SK-N-SH (cell line): Measurements from ENCODE around the gene KCNK17.

Experiments used
- CTCF ChIP-seq: fragments of 200-600 bp; sonication (generic); IDR thresholded peaks from 2 replicates; pipeline ENCODE4 v1.6.1; 2017; ENCODE audit warnings: antibody characterized with exemption, mild to moderate bottlenecking, moderate library complexity
- EZH2phosphoT487 ChIP-seq: fragments of 200-600 bp; sonication (generic); IDR thresholded peaks from 2 replicates; pipeline ENCODE4 v1.6.1; 2017; ENCODE audit warnings: low read depth, mixed run types, mild to moderate bottlenecking, antibody characterized with exemption, moderate library complexity, borderline replicate concordance
- FOXM1 ChIP-seq: IDR thresholded peaks from 2 replicates; pipeline ENCODE4 v1.4.0; 2012; ENCODE audit warnings: low read depth, mild to moderate bottlenecking
- JUND ChIP-seq: IDR thresholded peaks from 2 replicates; pipeline ENCODE4 v1.4.0; 2012
- MEF2A ChIP-seq: IDR thresholded peaks from 2 replicates; pipeline ENCODE4 v1.4.0; 2012; ENCODE audit warnings: low read depth, borderline replicate concordance
- POLR2AphosphoS5 ChIP-seq: IDR thresholded peaks from 2 replicates; pipeline ENCODE4 v1.6.1; 2012; ENCODE audit warnings: low read depth, low read length
- RAD21 ChIP-seq: IDR thresholded peaks from 2 replicates; pipeline ENCODE4 v1.6.1; 2012; ENCODE audit warnings: mild to moderate bottlenecking, low read length
- RCOR1 ChIP-seq: fragments of 150-350 bp; IDR thresholded peaks from 2 replicates; pipeline ENCODE4 v1.6.1; 2017; ENCODE audit warnings: antibody characterized with exemption, low read length
- SMC3 ChIP-seq: IDR thresholded peaks from 2 replicates; pipeline ENCODE4 v1.6.1; 2012; ENCODE audit warnings: low read depth, low read length, improper control_type of control experiment
- USF2 ChIP-seq: fragments of 150-350 bp; IDR thresholded peaks from 2 replicates; pipeline ENCODE4 v1.6.1; 2017; ENCODE audit warnings: antibody characterized with exemption, low read length, low read depth, borderline replicate concordance
- TF ChIP-seq, protein P1 (sequence below): IDR thresholded peaks from 2 replicates; pipeline ENCODE4 v1.6.1; 2012; ENCODE audit warnings: mild to moderate bottlenecking, low read depth, low read length, moderate library complexity

DNA sequence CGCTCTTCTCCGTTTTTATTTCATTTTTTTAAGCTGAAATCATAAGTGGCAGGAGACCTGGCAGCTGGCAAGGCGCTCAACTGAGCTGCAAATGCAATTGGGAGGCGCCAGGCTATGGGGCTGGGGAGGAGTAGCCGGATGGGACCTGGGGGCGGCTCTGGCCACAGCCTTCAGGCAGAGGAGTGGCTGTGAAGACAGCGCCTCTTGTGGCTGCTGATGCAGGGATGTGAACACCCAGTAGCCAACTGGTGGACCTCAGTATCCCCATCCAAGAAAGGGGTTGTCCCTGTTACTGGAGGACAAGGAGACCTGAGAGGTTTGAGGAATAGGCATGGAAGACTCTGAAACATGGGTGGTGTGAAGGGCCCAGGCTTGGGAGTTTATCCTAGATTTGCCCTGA lies 12.6 kb downstream of the KCNK17 start:
- TF ChIP-seq POLR2AphosphoS5: no peak
- no peak for TF ChIP-seq FOXM1
- TF ChIP-seq RCOR1: no peak
- TF ChIP-seq USF2: no peak
- TF ChIP-seq CTCF: peak; percentile 31; the same call in 1 of the 2 replicates
- TF ChIP-seq EZH2phosphoT487: no peak
- TF ChIP-seq JUND: no peak
- no peak for TF ChIP-seq MEF2A
- no peak for TF ChIP-seq SMC3
- TF ChIP-seq RAD21: no peak
- TF ChIP-seq, protein P1, sequence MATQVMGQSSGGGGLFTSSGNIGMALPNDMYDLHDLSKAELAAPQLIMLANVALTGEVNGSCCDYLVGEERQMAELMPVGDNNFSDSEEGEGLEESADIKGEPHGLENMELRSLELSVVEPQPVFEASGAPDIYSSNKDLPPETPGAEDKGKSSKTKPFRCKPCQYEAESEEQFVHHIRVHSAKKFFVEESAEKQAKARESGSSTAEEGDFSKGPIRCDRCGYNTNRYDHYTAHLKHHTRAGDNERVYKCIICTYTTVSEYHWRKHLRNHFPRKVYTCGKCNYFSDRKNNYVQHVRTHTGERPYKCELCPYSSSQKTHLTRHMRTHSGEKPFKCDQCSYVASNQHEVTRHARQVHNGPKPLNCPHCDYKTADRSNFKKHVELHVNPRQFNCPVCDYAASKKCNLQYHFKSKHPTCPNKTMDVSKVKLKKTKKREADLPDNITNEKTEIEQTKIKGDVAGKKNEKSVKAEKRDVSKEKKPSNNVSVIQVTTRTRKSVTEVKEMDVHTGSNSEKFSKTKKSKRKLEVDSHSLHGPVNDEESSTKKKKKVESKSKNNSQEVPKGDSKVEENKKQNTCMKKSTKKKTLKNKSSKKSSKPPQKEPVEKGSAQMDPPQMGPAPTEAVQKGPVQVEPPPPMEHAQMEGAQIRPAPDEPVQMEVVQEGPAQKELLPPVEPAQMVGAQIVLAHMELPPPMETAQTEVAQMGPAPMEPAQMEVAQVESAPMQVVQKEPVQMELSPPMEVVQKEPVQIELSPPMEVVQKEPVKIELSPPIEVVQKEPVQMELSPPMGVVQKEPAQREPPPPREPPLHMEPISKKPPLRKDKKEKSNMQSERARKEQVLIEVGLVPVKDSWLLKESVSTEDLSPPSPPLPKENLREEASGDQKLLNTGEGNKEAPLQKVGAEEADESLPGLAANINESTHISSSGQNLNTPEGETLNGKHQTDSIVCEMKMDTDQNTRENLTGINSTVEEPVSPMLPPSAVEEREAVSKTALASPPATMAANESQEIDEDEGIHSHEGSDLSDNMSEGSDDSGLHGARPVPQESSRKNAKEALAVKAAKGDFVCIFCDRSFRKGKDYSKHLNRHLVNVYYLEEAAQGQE: no peak
